GM23248 (cell line): ENCODE data around the gene PRKAR1B.

ENCODE experiments used
- EZH2 ChIP-seq: fragments of 200-600 bp; sonication (generic); IDR thresholded peaks from 2 replicates; pipeline ENCODE4 v1.6.1; 2018; ENCODE audit warnings: antibody characterized with exemption, mild to moderate bottlenecking; ENCODE audit not compliant: insufficient read depth, poor library complexity, severe bottlenecking
- EZH2phosphoT487 ChIP-seq: fragments of 200-600 bp; sonication (generic); IDR thresholded peaks from 2 replicates; pipeline ENCODE4 v1.6.1; 2018; ENCODE audit warnings: antibody characterized with exemption, moderate library complexity, mild to moderate bottlenecking, low read depth; ENCODE audit not compliant: insufficient read depth

DNA sequence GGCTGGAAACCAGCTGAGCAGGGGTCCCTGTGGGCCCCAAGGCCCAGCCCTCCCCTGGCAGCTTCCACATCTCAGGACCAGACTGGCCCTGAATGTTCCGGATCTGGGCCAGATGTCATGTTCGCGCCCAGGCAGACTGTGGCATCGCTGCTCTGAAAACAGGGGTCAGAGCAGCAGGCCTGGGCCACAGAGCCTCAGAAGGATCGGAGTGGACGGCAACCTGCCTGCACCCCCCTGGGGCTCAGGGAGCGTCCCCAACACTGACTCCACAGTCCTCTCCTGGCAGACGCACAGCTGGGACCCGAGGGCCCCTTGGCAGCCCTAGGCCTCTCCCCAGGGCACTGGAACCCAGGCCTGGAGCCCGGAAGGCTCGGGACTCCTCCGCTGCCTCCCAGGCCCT, 91.9 kb downstream of the PRKAR1B start:
- TF ChIP-seq EZH2 (no peak), EZH2phosphoT487 (no peak)
